HG03025 (cell line): ENCODE measurements around the gene FGFR3.

Experiments
- ATAC-seq: cut with Tn5 transposase; IDR thresholded peaks from one replicate; pipeline ENCODE4 v1.9.1; 2021; ENCODE audit warnings: mild to moderate bottlenecking, moderate library complexity; ENCODE audit not compliant: unreplicated experiment, low FRiP score

Gene FGFR3

GRCh38 chr4:1785592-1785991 lies 7.5 kb upstream of the FGFR3 start:
- ATAC-seq, result no peak

DNA sequence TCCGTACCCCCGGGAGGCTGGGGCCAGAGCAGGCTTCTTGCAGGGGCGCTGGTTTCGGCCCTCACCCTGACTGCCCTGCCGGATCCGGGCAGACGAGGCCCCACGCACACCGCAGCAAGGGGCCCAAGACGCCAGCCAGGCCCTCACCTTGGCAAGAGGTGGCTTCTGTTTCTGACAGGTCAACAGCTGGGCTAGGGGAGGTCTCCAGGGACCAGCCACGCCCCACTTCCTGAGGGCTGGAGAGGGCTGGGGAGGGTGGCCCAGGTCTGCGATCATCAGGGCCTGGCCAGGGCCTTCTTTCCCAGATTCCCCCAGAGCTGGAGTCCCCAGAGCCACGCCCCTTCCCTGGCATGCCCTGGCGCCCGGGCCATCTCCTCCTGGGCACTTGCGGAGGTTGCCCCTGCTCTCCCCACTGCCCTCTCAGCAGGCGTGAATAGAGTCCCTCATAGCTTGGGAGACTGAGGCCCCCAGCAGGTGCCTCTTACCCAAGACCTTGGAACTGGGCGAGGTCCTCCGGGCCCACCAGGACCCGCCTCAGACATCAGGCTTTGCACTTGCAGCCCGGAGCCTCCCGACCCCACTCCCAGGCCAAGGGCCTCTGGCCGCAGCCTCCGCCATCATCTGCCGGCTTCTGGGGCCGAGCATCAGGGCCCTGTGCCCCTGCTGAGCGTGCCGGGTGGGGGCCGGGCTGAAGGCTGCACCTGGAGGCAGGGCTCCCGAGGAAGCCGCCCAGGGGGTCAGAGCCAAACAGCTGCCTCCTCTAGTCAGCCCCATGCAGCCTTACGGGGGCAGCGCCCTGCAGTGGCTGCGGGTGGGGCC lies 6.3 kb upstream of the FGFR3 start:
- no peak for ATAC-seq

- no peak for ATAC-seq
Observed at GRCh38 chr4:1787411-1788077, 5.5 kb upstream of the FGFR3 start.

GRCh38 chr4:1788254-1788973 lies 4.7 kb upstream of the FGFR3 start:
- ATAC-seq, result no peak

GRCh38 chr4:1789552-1789951 lies 3.5 kb upstream of the FGFR3 start:
- no peak for ATAC-seq

GRCh38 chr4:1790005-1790404 lies 3.1 kb upstream of the FGFR3 start:
- no peak for ATAC-seq

DNA sequence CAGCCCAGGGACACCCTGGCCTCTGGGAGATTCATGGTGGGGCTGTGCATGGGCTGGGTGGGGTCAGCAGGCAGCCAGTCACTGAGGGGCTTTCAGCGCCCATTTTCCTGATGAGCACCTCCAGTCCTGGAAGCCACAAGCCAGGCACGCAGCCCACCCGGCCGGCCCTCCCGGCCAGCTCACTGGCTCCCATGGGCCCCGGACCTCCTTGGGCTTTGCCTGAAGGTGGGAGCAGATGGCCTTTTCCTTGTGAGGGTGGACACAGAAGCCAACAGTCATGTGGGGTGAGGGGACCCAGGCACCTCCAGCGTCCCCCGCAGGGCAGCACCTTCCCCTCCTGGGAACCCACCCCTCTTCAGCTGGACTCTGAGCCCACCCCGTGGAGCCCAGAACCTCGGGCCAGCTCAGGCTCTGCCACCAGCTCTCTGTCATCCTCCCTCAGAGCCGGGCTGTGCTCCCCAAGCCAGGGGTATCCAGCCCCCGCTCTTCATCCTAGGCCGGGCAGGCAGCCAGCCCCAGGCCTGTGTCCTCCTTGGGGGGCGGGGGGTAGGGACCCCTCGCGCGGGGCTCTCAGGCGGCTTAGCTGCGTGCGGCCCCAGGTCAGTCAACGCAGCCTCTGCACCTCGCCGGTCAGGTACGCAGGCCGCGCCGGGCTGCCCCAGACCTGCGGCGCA lies 798 bp upstream of the FGFR3 start:
- ATAC-seq, result no peak

DNA sequence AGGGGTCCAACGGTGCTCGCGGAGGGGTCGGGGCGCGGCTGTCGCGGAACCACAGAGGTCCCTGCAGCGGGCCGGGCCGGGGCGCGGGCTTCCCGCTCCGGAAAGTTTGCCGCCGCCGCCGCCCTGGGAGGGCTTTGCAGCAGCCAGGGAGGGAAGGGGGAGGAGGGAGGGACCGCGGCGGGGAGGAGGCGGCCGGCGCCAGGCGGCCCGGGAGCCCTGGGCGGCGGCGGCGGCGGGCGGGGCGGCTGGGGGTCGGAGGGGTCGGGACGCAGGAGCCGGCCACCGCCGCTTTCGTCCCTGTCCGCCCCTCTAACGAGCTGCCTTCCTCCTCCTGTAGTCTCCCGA lies 375 bp downstream of the FGFR3 start:
- no peak for ATAC-seq

DNA sequence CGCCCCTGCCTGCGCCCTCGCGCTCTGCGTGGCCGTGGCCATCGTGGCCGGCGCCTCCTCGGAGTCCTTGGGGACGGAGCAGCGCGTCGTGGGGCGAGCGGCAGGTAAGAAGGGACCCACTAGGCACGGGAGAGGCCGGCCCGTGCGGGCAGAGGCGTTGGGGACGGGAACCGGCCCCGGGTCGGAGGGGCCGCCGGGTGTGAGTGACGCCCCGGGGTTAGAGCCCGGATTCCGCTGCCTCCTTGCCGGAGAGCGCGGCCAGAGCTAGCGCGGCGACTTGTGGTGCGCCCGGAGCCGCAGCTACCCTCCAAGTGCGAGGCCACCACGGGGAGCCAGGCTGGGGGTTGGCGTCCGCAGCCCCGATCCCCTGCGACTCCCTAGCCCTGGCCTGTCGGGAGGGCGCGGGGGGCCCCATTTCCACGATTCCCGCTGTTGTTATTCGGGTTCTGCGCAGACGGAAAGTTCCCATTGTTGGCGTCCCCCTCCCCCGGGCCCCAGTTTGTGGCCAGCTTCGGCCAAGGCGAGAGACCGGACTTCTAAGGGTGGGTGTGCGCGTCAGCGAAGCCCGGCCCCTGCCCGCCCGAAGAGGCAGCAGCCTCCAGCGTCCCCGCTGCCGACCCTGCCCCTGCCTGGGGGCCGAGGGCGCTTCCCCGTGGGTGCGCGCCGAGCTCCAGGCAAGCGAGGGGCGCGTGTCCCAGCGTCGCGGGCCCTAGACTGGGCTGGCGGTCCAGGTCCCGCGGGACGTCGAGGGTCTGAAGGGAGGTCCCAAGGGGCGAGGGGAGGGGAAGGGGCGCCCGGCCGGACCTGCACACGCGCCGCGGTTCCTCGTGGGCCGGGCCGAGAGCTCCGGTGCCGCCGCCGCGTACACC lies 1.1 kb downstream of the FGFR3 start:
- ATAC-seq, result no peak

GRCh38 chr4:1794809-1795298 lies 1.8 kb downstream of the FGFR3 start:
- ATAC-seq, result no peak

DNA sequence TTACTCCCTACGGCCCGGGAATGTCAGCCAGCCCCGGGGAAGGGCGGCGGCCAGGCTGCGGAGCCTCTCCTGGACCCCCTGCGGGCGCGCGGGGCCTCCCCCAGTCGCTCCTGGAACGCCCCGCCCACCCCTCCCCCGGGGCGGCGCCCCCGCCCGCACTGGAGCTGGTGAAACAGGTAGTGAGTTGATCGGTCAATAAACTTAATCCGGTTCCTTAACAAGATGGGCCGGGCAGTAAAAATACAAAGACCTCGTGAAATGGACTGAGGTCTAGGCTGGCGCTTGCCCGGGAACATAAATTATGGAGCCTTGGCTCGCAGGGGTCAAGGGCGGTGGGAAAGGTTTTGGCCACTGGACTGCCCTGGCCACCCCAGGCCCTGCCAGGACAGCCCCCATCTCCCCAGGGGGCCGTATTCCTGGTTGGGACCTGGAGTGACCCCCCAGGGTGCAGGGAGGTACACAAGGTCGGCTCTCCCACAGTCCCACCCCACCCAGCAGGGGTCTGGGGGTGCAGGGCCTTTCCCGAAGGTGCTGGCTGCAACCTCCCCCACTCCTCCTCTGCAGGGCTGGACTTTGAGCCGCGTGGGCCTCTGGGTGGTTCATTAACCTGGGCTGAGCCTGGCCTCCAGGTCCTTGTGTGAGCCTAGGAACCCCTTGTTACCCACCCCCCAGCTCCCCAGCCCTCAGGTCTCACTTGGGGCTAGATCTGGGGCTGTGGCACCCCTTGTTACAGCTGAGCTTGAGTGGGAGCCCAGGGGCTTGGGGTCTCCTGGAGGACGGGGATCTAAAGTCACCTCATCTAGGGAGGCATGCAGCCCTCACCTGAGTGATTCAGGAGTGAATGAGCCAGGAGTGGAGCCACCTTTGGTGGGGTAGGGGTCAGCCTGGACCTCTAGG lies 2.5 kb downstream of the FGFR3 start:
- ATAC-seq, result no peak

DNA sequence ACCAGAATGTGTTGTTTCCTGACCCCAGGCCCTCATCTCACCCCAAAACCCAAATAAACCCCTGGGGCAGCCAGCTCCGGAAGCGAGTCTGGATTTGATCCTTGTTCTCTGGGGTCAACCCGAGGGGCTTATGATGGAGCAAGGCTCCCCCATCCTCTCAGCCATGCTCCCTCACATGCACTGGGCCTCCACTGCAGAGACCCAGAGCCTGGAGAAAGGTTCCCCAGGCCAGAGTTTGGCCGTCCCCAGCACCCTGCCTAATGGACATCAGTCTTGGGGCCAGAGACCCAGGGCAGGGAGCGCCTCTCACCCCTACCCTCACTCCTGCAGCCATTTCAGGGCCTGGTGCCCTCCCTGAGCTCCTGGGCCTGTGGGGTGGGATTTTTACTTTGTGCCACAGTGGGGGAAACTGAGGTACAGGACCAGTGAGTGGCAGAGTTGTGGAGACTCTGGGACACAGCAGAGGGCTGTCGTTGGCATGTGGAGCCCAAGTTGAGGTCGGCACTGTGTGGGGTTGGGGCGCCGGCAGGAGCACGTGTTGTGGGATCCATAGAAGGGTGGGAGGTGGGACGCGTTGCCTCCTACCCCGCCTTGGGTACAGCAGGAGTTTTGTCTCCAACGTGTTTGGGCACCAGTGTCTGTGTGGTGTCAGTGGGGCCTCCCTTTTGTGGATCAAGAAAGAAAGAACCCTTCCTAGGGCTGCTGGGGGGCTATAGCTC lies 3.6 kb downstream of the FGFR3 start:
- no peak for ATAC-seq

GRCh38 chr4:1797298-1797860 lies 4.3 kb downstream of the FGFR3 start:
- ATAC-seq, result no peak

DNA sequence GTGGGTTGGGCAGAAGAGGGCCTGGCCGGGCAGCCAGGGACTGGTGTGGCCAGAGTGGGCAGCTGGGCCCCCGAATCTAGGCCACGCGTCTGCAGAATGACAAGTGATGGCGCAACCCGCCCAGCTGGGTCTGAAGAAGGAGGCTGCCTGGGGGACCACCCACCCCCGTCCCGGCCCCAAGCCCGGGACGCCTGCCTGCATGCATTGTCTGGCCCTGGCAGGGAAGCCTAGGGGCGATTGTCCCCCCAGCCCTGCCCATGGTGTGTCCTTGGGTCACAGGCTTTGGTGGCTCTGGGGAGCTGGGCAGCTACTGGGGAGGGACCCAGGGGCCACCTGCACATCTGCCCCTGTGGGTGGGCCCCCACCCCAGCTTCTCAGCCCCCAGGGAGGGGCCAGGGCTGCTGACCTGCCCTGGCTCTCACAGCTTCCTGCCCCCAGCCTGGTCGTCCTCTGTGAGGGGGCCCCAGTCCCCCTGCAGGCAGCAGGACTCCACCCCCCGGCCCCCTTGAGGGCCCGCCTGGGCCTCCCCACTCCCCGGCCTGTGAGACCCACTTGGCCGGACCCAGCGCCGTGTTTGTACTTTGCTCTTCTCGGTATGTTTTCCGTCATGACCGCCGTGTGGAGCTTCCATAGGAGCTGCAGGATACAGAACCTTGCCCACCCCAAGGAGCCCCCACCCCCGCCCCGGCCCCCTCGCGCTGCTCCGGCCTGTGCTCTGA lies 4.9 kb downstream of the FGFR3 start:
- ATAC-seq, result no peak

GRCh38 chr4:1798580-1799386 lies 5.7 kb downstream of the FGFR3 start:
- no peak for ATAC-seq
